ENCODE measurements around the gene MEMO1. TPM values are rescaled to one million over a fixed set of nuclear protein-coding genes. Genes with fewer than 3 reads are reported as not detected.

Gene MEMO1
- total and polyA plus RNA-seq, 9 of the 15 experiments (the other 6 are each of a cell fraction or from before 2014, with no cell fraction given) = 22.1 to 87.7 (median 61.2) TPM

DNA sequence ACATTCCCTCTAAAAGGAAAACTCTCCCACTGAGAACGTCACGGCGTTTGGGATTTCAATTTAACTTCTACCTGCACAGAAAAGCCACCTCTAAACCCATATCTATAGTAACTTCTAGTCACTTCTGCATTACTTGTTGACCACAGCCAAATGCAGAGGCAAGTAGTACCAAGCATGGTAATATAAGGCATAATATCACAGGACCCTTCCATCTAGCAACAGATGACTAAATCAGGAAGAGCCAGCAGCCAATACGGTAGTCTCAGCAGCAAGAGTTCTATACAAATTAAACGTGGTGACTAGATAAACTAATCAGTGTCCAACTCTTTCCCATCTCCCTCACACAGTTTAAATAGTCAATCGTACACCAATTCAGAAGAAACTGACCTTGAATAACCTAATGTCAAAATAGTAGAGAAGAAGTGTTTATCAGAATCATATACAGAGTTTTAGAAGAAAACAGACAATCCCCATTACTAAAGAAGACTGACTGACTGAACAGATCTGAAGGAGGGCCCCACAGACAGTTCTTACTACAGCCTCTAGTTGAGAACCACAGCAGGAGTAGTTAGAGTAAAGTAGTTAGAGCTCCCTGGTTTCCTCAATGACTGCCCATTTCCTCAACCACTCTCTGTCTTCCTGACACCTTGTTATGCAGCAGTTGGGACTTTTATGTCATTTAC, 30.0 kb downstream of the MEMO1 start (continued):
- TF ChIP-seq, protein P1, sequence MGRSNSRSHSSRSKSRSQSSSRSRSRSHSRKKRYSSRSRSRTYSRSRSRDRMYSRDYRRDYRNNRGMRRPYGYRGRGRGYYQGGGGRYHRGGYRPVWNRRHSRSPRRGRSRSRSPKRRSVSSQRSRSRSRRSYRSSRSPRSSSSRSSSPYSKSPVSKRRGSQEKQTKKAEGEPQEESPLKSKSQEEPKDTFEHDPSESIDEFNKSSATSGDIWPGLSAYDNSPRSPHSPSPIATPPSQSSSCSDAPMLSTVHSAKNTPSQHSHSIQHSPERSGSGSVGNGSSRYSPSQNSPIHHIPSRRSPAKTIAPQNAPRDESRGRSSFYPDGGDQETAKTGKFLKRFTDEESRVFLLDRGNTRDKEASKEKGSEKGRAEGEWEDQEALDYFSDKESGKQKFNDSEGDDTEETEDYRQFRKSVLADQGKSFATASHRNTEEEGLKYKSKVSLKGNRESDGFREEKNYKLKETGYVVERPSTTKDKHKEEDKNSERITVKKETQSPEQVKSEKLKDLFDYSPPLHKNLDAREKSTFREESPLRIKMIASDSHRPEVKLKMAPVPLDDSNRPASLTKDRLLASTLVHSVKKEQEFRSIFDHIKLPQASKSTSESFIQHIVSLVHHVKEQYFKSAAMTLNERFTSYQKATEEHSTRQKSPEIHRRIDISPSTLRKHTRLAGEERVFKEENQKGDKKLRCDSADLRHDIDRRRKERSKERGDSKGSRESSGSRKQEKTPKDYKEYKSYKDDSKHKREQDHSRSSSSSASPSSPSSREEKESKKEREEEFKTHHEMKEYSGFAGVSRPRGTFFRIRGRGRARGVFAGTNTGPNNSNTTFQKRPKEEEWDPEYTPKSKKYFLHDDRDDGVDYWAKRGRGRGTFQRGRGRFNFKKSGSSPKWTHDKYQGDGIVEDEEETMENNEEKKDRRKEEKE (IDR thresholded peaks at IDR 0.05; ENCODE audit: borderline replicate concordance in 1 of 2, control insufficient read depth in 1 of 2, low read depth in 2 of 2, low read length in 1 of 2) = 0 out of 4 replicates have a peak, but pooled peaks of 1 of the 2 experiments have one; percentile 53

DNA sequence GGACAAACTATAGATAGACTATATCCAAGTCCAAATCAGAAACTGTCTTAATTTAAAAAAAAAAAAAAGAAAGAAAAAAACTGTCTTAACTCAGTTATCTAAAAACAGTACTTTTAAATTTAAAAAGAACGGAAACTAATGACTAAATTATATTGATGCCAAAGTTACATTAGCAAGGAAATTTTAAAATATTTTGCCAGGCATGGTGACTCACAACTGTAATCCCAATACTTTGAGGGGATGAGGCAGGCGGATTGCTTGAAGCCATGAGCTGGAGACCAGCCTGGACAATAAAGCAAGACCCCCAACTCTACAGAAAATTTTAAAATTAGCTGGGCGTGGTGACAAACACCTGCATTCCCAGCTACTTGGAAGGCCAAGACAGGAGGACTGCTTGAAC, 30.9 kb downstream of the MEMO1 start:
- H3K9me1 ChIP-seq (ENCODE audit: control insufficient read depth, insufficient read depth, low read length) = no peaks in the 10 kb centered on the region
- BruUV-seq (replicated peaks) = no TSS peak
- H3K4me1 ChIP-seq (replicated peaks in 1 of 2; ENCODE audit: control insufficient read depth in 2 of 2, insufficient read depth in 2 of 2, low read length in 2 of 2) = peaks cover 3 to 7% of the 10 kb centered on the region in 2 experiments; a peak in 3 of 5 replicates
- H4K20me1 ChIP-seq (replicated peaks; ENCODE audit: control insufficient read depth, insufficient read depth, low read length) = no peaks in the 10 kb centered on the region; the same call in 1 of the 2 replicates
- no peak overlapping the region for H2AFZ ChIP-seq (ENCODE audit: low read depth, low read length)
- no peak overlapping the region for H3K4me3 ChIP-seq
- ChIA-PET POLR2A (no interaction called here), CTCF (ENCODE audit: low intra/inter-chr PET ratio) (no interaction called here)
- no peak for DNase-seq (ENCODE audit: extremely low read depth in 1 of 4, low spot score in 3 of 4)
- WGBS (ENCODE audit: insufficient coverage, low coverage, missing lambda C conversion rate) = 90% methylated on average over 3 of the region's 3 CpGs
- no peak overlapping the region for H3K27ac ChIP-seq (ENCODE audit: extremely low read depth, low read depth, low read length)
- no peak overlapping the region for H3K9ac ChIP-seq (ENCODE audit: insufficient read depth in 1 of 2, low read depth in 2 of 2, low read length in 2 of 2)
- no peaks in the 10 kb centered on the region for H3K9me3 ChIP-seq (replicated peaks; ENCODE audit: control insufficient read depth, insufficient read depth, low read depth, low read length)
- ATAC-seq = no peak
- H3K79me2 ChIP-seq (ENCODE audit: control insufficient read depth, insufficient read depth, low read length) = peaks cover 93% of the 10 kb centered on the region
- no peaks in the 10 kb centered on the region for H3K27me3 ChIP-seq (ENCODE audit: control insufficient read depth in 2 of 2, insufficient read depth in 2 of 2, low read length in 2 of 2)
- intact Hi-C loops (cut with micrococcal nuclease) (no loop called here), in situ Hi-C loops (cut with MboI) (no loop called here)
- FAIRE-seq = no peak
- no peak overlapping the region for H3K4me2 ChIP-seq (ENCODE audit: insufficient read depth, low read length)
- peaks cover 4% of the 10 kb centered on the region; the same call in 2 of the 3 replicates for H3K36me3 ChIP-seq (ENCODE audit: control insufficient read depth, insufficient read depth, low read length)
- TF ChIP-seq, protein P2, sequence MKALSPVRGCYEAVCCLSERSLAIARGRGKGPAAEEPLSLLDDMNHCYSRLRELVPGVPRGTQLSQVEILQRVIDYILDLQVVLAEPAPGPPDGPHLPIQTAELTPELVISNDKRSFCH (CRISPR knock-in tag; IDR thresholded peaks at IDR 0.05) = no peak
- TF ChIP-seq, protein P2 (tag; IDR thresholded peaks at IDR 0.05) = no peak
- TF ChIP-seq PHTF2 (CRISPR knock-in tag; IDR thresholded peaks at IDR 0.05) (no peak), NR2F6 (CRISPR knock-in tag; IDR thresholded peaks at IDR 0.05) (no peak), ARNT (IDR thresholded peaks at IDR 0.05) (no peak), SREBF1 (IDR thresholded peaks at IDR 0.05; ENCODE audit: borderline replicate concordance, low read depth, low read length) (no peak)
- TF ChIP-seq, protein P3, sequence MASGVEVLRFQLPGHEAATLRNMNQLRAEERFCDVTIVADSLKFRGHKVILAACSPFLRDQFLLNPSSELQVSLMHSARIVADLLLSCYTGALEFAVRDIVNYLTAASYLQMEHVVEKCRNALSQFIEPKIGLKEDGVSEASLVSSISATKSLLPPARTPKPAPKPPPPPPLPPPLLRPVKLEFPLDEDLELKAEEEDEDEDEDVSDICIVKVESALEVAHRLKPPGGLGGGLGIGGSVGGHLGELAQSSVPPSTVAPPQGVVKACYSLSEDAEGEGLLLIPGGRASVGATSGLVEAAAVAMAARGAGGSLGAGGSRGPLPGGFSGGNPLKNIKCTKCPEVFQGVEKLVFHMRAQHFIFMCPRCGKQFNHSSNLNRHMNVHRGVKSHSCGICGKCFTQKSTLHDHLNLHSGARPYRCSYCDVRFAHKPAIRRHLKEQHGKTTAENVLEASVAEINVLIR (CRISPR knock-in tag; IDR thresholded peaks at IDR 0.05) = no peak
- TF ChIP-seq, protein P4, sequence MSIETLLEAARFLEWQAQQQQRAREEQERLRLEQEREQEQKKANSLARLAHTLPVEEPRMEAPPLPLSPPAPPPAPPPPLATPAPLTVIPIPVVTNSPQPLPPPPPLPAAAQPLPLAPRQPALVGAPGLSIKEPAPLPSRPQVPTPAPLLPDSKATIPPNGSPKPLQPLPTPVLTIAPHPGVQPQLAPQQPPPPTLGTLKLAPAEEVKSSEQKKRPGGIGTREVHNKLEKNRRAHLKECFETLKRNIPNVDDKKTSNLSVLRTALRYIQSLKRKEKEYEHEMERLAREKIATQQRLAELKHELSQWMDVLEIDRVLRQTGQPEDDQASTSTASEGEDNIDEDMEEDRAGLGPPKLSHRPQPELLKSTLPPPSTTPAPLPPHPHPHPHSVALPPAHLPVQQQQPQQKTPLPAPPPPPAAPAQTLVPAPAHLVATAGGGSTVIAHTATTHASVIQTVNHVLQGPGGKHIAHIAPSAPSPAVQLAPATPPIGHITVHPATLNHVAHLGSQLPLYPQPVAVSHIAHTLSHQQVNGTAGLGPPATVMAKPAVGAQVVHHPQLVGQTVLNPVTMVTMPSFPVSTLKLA (conservative IDR thresholded peaks at IDR 0.05) = no peak
- TF ChIP-seq, protein P5, sequence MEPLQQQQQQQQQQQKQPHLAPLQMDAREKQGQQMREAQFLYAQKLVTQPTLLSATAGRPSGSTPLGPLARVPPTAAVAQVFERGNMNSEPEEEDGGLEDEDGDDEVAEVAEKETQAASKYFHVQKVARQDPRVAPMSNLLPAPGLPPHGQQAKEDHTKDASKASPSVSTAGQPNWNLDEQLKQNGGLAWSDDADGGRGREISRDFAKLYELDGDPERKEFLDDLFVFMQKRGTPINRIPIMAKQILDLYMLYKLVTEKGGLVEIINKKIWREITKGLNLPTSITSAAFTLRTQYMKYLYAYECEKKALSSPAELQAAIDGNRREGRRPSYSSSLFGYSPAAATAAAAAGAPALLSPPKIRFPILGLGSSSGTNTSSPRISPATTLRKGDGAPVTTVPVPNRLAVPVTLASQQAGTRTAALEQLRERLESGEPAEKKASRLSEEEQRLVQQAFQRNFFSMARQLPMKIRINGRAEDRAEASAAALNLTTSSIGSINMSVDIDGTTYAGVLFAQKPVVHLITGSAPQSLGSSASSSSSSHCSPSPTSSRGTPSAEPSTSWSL (CRISPR knock-in tag; IDR thresholded peaks at IDR 0.05; ENCODE audit: borderline replicate concordance) = no peak
